Uterus (tissue), 4 donors: ENCODE measurements around the gene ESRP2. TPM values are rescaled to one million over a fixed set of nuclear protein-coding genes. Genes with fewer than 3 reads are reported as not detected.

Experiments used
- DNase-seq, 2 donors: peaks; one replicate each; pipeline ENCODE4 v3.0.0-alpha.2; 2019 to 2020
- H3K27ac ChIP-seq, 2 donors: fragments of 200-600 bp; sonication (generic); 1 replicate in 1 of 2; 2 replicates in 1 of 2; pipeline ENCODE4 v1.5.1; 2016 to 2018
- H3K27me3 ChIP-seq, 2 donors: fragments of 200-600 bp; sonication (generic); one replicate each; pipeline ENCODE4 v1.5.1; 2018 to 2019; ENCODE audit warnings: control low read depth in 1 of 2
- H3K36me3 ChIP-seq, 2 donors: fragments of 200-600 bp; sonication (generic); one replicate each; pipeline ENCODE4 v1.5.1; 2019; ENCODE audit warnings: control low read depth in 1 of 2
- H3K4me1 ChIP-seq, 2 donors: fragments of 200-600 bp; sonication (generic); one replicate each; pipeline ENCODE4 v1.5.1; 2018 to 2019; ENCODE audit warnings: control low read depth in 1 of 2
- H3K4me3 ChIP-seq, 2 donors: fragments of 200-600 bp; sonication (generic); 1 replicate in 1 of 2; 2 replicates in 1 of 2; pipeline ENCODE4 v1.5.1; 2018 to 2019; ENCODE audit warnings: mild to moderate bottlenecking in 1 of 2
- H3K9me3 ChIP-seq, 2 donors: fragments of 200-600 bp; sonication (generic); one replicate each; pipeline ENCODE4 v1.5.1; 2019; ENCODE audit warnings: control low read depth in 1 of 2
- POLR2A ChIP-seq, 2 donors: fragments of 450-650 bp; IDR thresholded peaks; one replicate each; pipeline ENCODE4 v1.6.1; 2016; ENCODE audit warnings: antibody characterized with exemption in 2 of 2, mild to moderate bottlenecking in 1 of 2, moderate library complexity in 1 of 2
- intact Hi-C: fragments of 100-400 bp; cut with DNase I; formaldehyde crosslinking; loops from one replicate; pipeline ENCODE4 v1.15.1; 2023; ENCODE audit warnings: low total_unique reads
- total RNA-seq, 4 donors: library from RNA; depleted of rRNA in 3 of 4; stranded (reverse); fragments of >200 nt in 3 of 4; gene quantifications; one replicate each; pipeline versions ENCODE4 v1.1.0 to v1.2.4, GENCODE V29; 2014 to 2023
- TF ChIP-seq, protein P1 (sequence below), 4 experiments: fragments of 200-600 bp in 2 of 4; fragments of 450-650 bp in 2 of 4; sonication (generic) in 2 of 4; IDR thresholded peaks; one replicate each; pipeline ENCODE4 v1.5.1; 2016 to 2019; ENCODE audit warnings: antibody characterized with exemption in 4 of 4, mild to moderate bottlenecking in 2 of 4, moderate library complexity in 1 of 4
- donor health status: DM: yes; HTN: yes; CAD: no.

ESRP2 gene
- total RNA-seq, 4 donors from 2014 or later, result 0.26 to 5.3 (median 0.50) TPM

- Histone ChIP-seq H3K4me3 (no peak overlapping the region), H3K36me3 (no peaks in the 10 kb centered on the region), H3K9me3 (no peaks in the 10 kb centered on the region), H3K4me1 (no peaks in the 10 kb centered on the region), H3K27ac (no peak overlapping the region), H3K27me3 (no peaks in the 10 kb centered on the region)
- no peak for TF ChIP-seq POLR2A (IDR thresholded peaks at IDR 0.05)
- TF ChIP-seq, protein P1, sequence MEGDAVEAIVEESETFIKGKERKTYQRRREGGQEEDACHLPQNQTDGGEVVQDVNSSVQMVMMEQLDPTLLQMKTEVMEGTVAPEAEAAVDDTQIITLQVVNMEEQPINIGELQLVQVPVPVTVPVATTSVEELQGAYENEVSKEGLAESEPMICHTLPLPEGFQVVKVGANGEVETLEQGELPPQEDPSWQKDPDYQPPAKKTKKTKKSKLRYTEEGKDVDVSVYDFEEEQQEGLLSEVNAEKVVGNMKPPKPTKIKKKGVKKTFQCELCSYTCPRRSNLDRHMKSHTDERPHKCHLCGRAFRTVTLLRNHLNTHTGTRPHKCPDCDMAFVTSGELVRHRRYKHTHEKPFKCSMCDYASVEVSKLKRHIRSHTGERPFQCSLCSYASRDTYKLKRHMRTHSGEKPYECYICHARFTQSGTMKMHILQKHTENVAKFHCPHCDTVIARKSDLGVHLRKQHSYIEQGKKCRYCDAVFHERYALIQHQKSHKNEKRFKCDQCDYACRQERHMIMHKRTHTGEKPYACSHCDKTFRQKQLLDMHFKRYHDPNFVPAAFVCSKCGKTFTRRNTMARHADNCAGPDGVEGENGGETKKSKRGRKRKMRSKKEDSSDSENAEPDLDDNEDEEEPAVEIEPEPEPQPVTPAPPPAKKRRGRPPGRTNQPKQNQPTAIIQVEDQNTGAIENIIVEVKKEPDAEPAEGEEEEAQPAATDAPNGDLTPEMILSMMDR (IDR thresholded peaks at IDR 0.05), result no peak
- DNase-seq, result no peak
- intact Hi-C loops, result no loop called here
Measured at GRCh38 chr16:68228652-68229051, 7.3 kb downstream of the ESRP2 start.

DNA sequence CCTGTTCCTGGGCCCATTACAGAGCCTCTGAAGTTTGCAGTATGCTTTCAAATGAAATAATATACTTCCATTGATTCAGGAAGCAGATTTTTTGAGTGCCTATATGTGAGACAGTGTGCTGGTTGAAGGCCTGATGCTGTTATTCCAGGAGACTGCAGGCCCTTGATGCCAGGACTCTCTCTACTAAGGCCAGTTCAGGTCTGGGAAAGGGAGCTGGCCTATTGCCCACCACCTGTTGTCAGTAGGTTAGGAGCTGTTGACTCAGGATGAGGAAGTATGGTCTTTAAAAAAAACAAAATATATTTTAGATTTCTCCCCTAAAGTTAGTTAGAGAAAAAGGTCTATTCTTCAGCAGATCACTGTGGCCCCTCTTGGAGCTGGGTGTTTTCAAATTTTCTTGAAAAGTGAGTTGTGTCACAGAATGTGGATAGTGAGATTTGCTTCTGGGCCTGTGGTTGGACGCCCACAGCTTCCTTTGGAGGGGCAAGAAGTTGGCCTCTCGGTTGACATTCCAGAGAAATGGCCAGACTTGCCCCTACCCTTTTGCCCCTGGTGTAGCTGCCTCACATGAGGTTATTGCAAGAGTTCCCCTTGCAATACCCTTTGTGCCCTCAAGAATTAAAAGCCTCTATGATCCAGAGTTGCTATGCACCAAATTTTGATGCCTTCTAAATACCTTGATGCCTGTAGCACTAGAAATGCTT, 7.9 kb downstream of the ESRP2 start:
- H3K27ac ChIP-seq, result no peak overlapping the region
- no peaks in the 10 kb centered on the region for H3K4me1 ChIP-seq
- H3K27me3 ChIP-seq, result no peaks in the 10 kb centered on the region
- TF ChIP-seq POLR2A (IDR thresholded peaks at IDR 0.05), result no peak
- TF ChIP-seq, protein P1 (IDR thresholded peaks at IDR 0.05), result no peak
- H3K9me3 ChIP-seq, result no peaks in the 10 kb centered on the region
- no peak overlapping the region for H3K4me3 ChIP-seq
- intact Hi-C loops, result no loop called here
- H3K36me3 ChIP-seq, result no peaks in the 10 kb centered on the region
- DNase-seq, result no peak

DNA sequence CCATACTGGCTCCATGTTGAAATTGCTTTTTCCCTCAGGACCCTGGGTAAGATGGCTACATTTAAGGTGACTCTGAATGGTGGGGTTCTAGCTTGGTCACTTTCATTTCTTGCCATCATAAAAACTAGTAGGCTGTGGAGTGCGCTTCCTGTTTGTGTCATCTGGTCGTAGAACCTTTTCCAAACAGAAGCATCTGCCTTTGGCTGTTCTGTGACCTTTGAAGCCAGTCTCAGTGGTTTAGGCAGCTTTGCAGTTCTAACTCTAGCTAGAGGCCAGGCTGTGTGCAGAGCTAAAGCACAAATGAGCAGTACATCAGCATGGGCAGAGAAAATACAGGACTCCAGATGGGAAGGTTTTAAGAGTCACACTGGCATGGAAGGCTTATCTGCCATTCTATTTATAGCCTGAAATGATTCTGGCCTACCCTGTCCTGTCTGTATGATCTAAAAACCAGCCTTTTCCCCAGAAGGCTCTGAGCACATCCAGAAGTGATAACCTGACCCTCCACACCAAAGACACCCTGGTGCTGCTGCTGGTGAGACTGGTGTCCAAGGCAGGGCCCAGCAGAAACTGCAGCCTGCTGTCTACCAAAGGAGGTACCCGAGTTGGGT, 8.6 kb downstream of the ESRP2 start:
- no peak for DNase-seq
- no peaks in the 10 kb centered on the region for H3K4me1 ChIP-seq
- no peak overlapping the region for H3K4me3 ChIP-seq
- intact Hi-C loops, result no loop called here
- no peak for TF ChIP-seq POLR2A (IDR thresholded peaks at IDR 0.05)
- TF ChIP-seq, protein P1 (IDR thresholded peaks at IDR 0.05), result no peak
- H3K27me3 ChIP-seq, result no peaks in the 10 kb centered on the region
- H3K9me3 ChIP-seq, result no peaks in the 10 kb centered on the region
- no peaks in the 10 kb centered on the region for H3K36me3 ChIP-seq
- H3K27ac ChIP-seq, result no peak overlapping the region

- H3K4me1 ChIP-seq, result no peaks in the 10 kb centered on the region
- no peak overlapping the region for H3K4me3 ChIP-seq
- no peaks in the 10 kb centered on the region for H3K27me3 ChIP-seq
- H3K9me3 ChIP-seq, result no peaks in the 10 kb centered on the region
- H3K36me3 ChIP-seq, result no peaks in the 10 kb centered on the region
- DNase-seq, result no peak
- TF ChIP-seq, protein P1 (IDR thresholded peaks at IDR 0.05), result no peak
- no peak for TF ChIP-seq POLR2A (IDR thresholded peaks at IDR 0.05)
- intact Hi-C loops, result no loop called here
- H3K27ac ChIP-seq, result no peak overlapping the region
Measured at GRCh38 chr16:68226116-68226515, 9.8 kb downstream of the ESRP2 start.

- Histone ChIP-seq H3K36me3 (no peaks in the 10 kb centered on the region), H3K27ac (no peak overlapping the region), H3K9me3 (no peaks in the 10 kb centered on the region), H3K4me3 (no peak overlapping the region), H3K4me1 (no peaks in the 10 kb centered on the region), H3K27me3 (no peaks in the 10 kb centered on the region)
- TF ChIP-seq, protein P1 (IDR thresholded peaks at IDR 0.05), result no peak
- no peak for TF ChIP-seq POLR2A (IDR thresholded peaks at IDR 0.05)
- DNase-seq, result no peak
- intact Hi-C loops, result no loop called here
Measured at GRCh38 chr16:68223072-68223471, 12.9 kb downstream of the ESRP2 start.
